Measurements from ENCODE around the gene BTAF1.
A peak's percentile ranks its signal among the peaks of the same experiment; 100 is the strongest.
"Not testable (repeated sequence)": the region's sequence is repeated elsewhere in the genome, so short reads cannot be mapped to it uniquely, and the experiment has no call there.

The BTAF1 gene

GRCh38 chr10:91923371-91924211 is at the start of gene BTAF1:
TSS of gene BTAF1 (plus strand) at chr10:91923770. CDS start at chr10:91924077, 307 bp downstream.
- no peak for TF ChIP-seq ZNF274 (IDR thresholded peaks at IDR 0.05; ENCODE audit: low read depth, low read length)
- H3K4me3 ChIP-seq (ENCODE audit: low read length) = peak within 1 kb of the TSS; percentile 99

- no peak overlapping the region for H3K4me3 ChIP-seq (ENCODE audit: low read length)
- no peak for TF ChIP-seq ZNF274 (IDR thresholded peaks at IDR 0.05; ENCODE audit: low read depth, low read length)
Measured at GRCh38 chr10:91875156-91875555, 48.4 kb upstream of the BTAF1 start.

- H3K4me3 ChIP-seq (ENCODE audit: low read length) = no peak overlapping the region
- TF ChIP-seq ZNF274 (IDR thresholded peaks at IDR 0.05; ENCODE audit: low read depth, low read length) = no peak
Measured at GRCh38 chr10:91875779-91876178, 47.8 kb upstream of the BTAF1 start.

GRCh38 chr10:91879515-91880170 is 43.9 kb upstream of the BTAF1 start:
- no peak for TF ChIP-seq ZNF274 (IDR thresholded peaks at IDR 0.05; ENCODE audit: low read depth, low read length)

GRCh38 chr10:91880310-91880709 is 43.3 kb upstream of the BTAF1 start:
- no peak overlapping the region for H3K4me3 ChIP-seq (ENCODE audit: low read length)
- TF ChIP-seq ZNF274 (IDR thresholded peaks at IDR 0.05; ENCODE audit: low read depth, low read length) = no peak

More at GRCh38 chr10:91879515-91880170, 43.9 kb upstream of the BTAF1 start:
- H3K4me3 ChIP-seq (ENCODE audit: low read length) = no peak overlapping the region

- H3K4me3 ChIP-seq (ENCODE audit: low read length) = no peak overlapping the region
- TF ChIP-seq ZNF274 (IDR thresholded peaks at IDR 0.05; ENCODE audit: low read depth, low read length) = no peak
Measured at GRCh38 chr10:91883549-91884444, 39.8 kb upstream of the BTAF1 start.

- no peak for TF ChIP-seq ZNF274 (IDR thresholded peaks at IDR 0.05; ENCODE audit: low read depth, low read length)
- H3K4me3 ChIP-seq (ENCODE audit: low read length) = no peak overlapping the region
Measured at GRCh38 chr10:91884536-91884935, 39.0 kb upstream of the BTAF1 start.

GRCh38 chr10:91885362-91886079 is 38.0 kb upstream of the BTAF1 start:
- H3K4me3 ChIP-seq (ENCODE audit: low read length) = no peak overlapping the region
- no peak for TF ChIP-seq ZNF274 (IDR thresholded peaks at IDR 0.05; ENCODE audit: low read depth, low read length)

GRCh38 chr10:91886954-91887271 is 36.7 kb upstream of the BTAF1 start:
- TF ChIP-seq ZNF274 (IDR thresholded peaks at IDR 0.05; ENCODE audit: low read depth, low read length) = no peak
- H3K4me3 ChIP-seq (ENCODE audit: low read length) = no peak overlapping the region; the same call in 1 of the 2 replicates

GRCh38 chr10:91887272-91888076 is 36.1 kb upstream of the BTAF1 start:
- peak overlapping the region; percentile 42 for H3K4me3 ChIP-seq (ENCODE audit: low read length)
- TF ChIP-seq ZNF274 (IDR thresholded peaks at IDR 0.05; ENCODE audit: low read depth, low read length) = no peak

GRCh38 chr10:91891125-91892001 is 32.2 kb upstream of the BTAF1 start:
- TF ChIP-seq ZNF274 (IDR thresholded peaks at IDR 0.05; ENCODE audit: low read depth, low read length) = no peak
- H3K4me3 ChIP-seq (ENCODE audit: low read length) = no peak overlapping the region

GRCh38 chr10:91893051-91893450 is 30.5 kb upstream of the BTAF1 start:
- no peak overlapping the region for H3K4me3 ChIP-seq (ENCODE audit: low read length)
- TF ChIP-seq ZNF274 (IDR thresholded peaks at IDR 0.05; ENCODE audit: low read depth, low read length) = no peak

- H3K4me3 ChIP-seq (ENCODE audit: low read length) = not testable (repeated sequence)
Measured at GRCh38 chr10:91894261-91894685, 29.3 kb upstream of the BTAF1 start.
